ENCODE results near the gene LAIR1. TPM values are rescaled to one million over a fixed set of nuclear protein-coding genes. Genes with fewer than 3 reads are reported as not detected.
"Not testable (repeated sequence)": the region's sequence is repeated elsewhere in the genome, so short reads cannot be mapped to it uniquely, and the experiment has no call there.

LAIR1 gene
- total RNA-seq, 3 donors from 2014 or later (not counting 1 experiment from before 2014, with no cell fraction given) = 117 to 163 (median 156) TPM

GRCh38 chr19:54324071-54324470, 40.7 kb downstream of the LAIR1 start:
- Mint-ChIP-seq H3K4me3 (no peak overlapping the region), H3K27me3 (ENCODE audit: low read depth in 2 of 2) (peaks cover 23 to 36% of the 10 kb centered on the region in 2 donors), H3K4me1 (peaks cover 0 to 4% of the 10 kb centered on the region in 2 donors), H3K9me3 (no peaks in the 10 kb centered on the region), H3K36me3 (no peaks in the 10 kb centered on the region), H3K27ac (no peak overlapping the region)
- WGBS (ENCODE audit: insufficient coverage) = 90% methylated on average over 2 of the region's 3 CpGs
- H3K27me3 ChIP-seq (ENCODE audit: control insufficient read depth, insufficient read depth, low read length) = no peaks in the 10 kb centered on the region
- intact Hi-C loops (cut with micrococcal nuclease) = no loop called here
- TF ChIP-seq, protein P1, sequence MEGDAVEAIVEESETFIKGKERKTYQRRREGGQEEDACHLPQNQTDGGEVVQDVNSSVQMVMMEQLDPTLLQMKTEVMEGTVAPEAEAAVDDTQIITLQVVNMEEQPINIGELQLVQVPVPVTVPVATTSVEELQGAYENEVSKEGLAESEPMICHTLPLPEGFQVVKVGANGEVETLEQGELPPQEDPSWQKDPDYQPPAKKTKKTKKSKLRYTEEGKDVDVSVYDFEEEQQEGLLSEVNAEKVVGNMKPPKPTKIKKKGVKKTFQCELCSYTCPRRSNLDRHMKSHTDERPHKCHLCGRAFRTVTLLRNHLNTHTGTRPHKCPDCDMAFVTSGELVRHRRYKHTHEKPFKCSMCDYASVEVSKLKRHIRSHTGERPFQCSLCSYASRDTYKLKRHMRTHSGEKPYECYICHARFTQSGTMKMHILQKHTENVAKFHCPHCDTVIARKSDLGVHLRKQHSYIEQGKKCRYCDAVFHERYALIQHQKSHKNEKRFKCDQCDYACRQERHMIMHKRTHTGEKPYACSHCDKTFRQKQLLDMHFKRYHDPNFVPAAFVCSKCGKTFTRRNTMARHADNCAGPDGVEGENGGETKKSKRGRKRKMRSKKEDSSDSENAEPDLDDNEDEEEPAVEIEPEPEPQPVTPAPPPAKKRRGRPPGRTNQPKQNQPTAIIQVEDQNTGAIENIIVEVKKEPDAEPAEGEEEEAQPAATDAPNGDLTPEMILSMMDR (IDR thresholded peaks at IDR 0.05) = no peak
- ATAC-seq (no peak), DNase-seq (no peak)
- H3K4me3 ChIP-seq (ENCODE audit: low read length) = no peak overlapping the region
- no peak overlapping the region for H3K27ac ChIP-seq (ENCODE audit: low read length)
- H3K36me3 ChIP-seq (ENCODE audit: control insufficient read depth, insufficient read depth, low read length) = no peaks in the 10 kb centered on the region
- H3K4me1 ChIP-seq (ENCODE audit: control insufficient read depth, insufficient read depth, low read length) = peaks cover 11% of the 10 kb centered on the region
- no peaks in the 10 kb centered on the region for H3K9me3 ChIP-seq (ENCODE audit: control insufficient read depth, insufficient read depth, low read length)

DNA sequence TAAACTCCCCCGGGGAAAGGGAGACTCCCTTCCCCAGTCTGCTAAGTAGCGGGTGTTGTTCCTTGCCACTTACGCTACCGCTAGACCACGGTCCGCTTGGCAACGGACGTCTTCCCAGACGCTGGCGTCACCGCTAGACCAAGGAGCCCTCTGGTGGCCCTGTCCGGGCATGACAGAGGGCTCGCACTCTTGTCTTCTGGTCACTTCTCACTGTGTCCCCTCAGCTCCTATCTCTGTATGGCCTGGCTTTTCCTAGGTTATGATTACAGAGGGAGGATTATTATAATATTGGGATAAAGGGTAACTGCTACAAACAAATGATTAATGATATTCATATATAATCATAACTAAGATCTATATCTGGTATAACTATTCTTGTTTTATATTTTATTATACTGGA, 41.8 kb downstream of the LAIR1 start:
- WGBS (ENCODE audit: insufficient coverage) = no CpG with 5 or more reads among the region's 13 CpGs
- DNase-seq; H3K27ac ChIP-seq (ENCODE audit: low read length); H3K4me3 Mint-ChIP-seq; H3K27me3 ChIP-seq (ENCODE audit: control insufficient read depth, insufficient read depth, low read length); H3K36me3 ChIP-seq (ENCODE audit: control insufficient read depth, insufficient read depth, low read length); H3K27ac Mint-ChIP-seq; H3K9me3 Mint-ChIP-seq; H3K9me3 ChIP-seq (ENCODE audit: control insufficient read depth, insufficient read depth, low read length); ATAC-seq; intact Hi-C loops (cut with micrococcal nuclease); H3K4me1 Mint-ChIP-seq; H3K4me3 ChIP-seq (ENCODE audit: low read length); H3K36me3 Mint-ChIP-seq: not testable (repeated sequence)
- peaks cover 24 to 36% of the 10 kb centered on the region in 2 donors for H3K27me3 Mint-ChIP-seq (ENCODE audit: low read depth in 2 of 2)
- peaks cover 11% of the 10 kb centered on the region for H3K4me1 ChIP-seq (ENCODE audit: control insufficient read depth, insufficient read depth, low read length)

GRCh38 chr19:54322295-54322694, 42.4 kb downstream of the LAIR1 start:
- H3K27ac ChIP-seq (ENCODE audit: low read length); H3K36me3 ChIP-seq (ENCODE audit: control insufficient read depth, insufficient read depth, low read length); H3K9me3 Mint-ChIP-seq; H3K4me3 Mint-ChIP-seq; H3K27me3 ChIP-seq (ENCODE audit: control insufficient read depth, insufficient read depth, low read length); intact Hi-C loops (cut with micrococcal nuclease); H3K9me3 ChIP-seq (ENCODE audit: control insufficient read depth, insufficient read depth, low read length); H3K4me1 Mint-ChIP-seq; H3K4me3 ChIP-seq (ENCODE audit: low read length); H3K27ac Mint-ChIP-seq; DNase-seq; ATAC-seq; H3K36me3 Mint-ChIP-seq: not testable (repeated sequence)
- peaks cover 27 to 36% of the 10 kb centered on the region in 2 donors for H3K27me3 Mint-ChIP-seq (ENCODE audit: low read depth in 2 of 2)
- 98% methylated on average over 10 of the region's 13 CpGs for WGBS (ENCODE audit: insufficient coverage)
- H3K4me1 ChIP-seq (ENCODE audit: control insufficient read depth, insufficient read depth, low read length) = peaks cover 11% of the 10 kb centered on the region

DNA sequence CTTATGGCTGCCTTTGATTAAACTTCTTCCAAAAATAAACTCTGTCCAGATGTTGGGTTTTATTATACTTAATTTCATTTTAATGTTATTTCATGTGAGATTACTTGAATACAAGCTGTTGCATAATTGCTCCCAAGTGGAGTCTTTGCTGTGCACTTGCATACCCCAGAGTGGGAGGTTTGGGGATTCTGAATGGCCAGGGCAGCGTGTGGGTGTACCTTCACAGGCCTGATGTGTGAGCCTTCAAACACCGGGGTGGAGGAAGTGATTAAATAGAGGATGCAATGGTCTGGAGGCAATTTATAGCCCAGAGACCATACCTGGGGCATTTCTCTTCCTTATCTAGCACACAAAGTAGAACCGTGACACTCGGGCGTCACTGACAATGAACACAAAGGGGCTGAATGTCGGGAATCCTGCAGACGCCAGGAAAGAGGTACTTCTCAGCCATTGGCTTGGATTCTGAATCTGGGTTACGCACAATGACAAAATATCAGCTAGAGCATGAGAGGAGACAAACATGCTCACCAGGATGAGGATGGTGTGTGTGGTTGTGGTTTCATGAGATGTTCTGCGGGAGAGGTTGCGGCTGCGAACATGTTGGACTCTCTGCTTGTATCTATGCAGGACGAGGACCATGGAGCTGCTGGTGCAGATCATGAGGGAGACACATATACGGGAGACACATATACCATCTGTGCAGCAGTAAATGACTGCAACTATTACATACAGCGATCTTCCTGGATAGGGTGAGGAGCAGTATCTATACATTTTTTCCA, 44.6 kb downstream of the LAIR1 start:
- Histone ChIP-seq H3K9me3 (ENCODE audit: control insufficient read depth, insufficient read depth, low read length) (no peaks in the 10 kb centered on the region), H3K27ac (ENCODE audit: low read length) (no peak overlapping the region), H3K36me3 (ENCODE audit: control insufficient read depth, insufficient read depth, low read length) (no peaks in the 10 kb centered on the region), H3K4me3 (ENCODE audit: low read length) (no peak overlapping the region), H3K4me1 (ENCODE audit: control insufficient read depth, insufficient read depth, low read length) (peaks cover 3% of the 10 kb centered on the region), H3K27me3 (ENCODE audit: control insufficient read depth, insufficient read depth, low read length) (no peaks in the 10 kb centered on the region)
- TF ChIP-seq, protein P1 (IDR thresholded peaks at IDR 0.05) = no peak
- intact Hi-C loops (cut with micrococcal nuclease) = no loop called here
- DNase-seq (no peak), ATAC-seq (no peak)
- Mint-ChIP-seq H3K4me3 (no peak overlapping the region), H3K36me3 (no peaks in the 10 kb centered on the region), H3K27ac (no peak overlapping the region), H3K27me3 (ENCODE audit: low read depth in 2 of 2) (peaks cover 26 to 40% of the 10 kb centered on the region in 2 donors), H3K4me1 (peaks cover 0 to 2% of the 10 kb centered on the region in 2 donors), H3K9me3 (no peaks in the 10 kb centered on the region)
- 82% methylated on average over 13 of the region's 14 CpGs for WGBS (ENCODE audit: insufficient coverage)
